ENCODE measurements around the gene CYB5R3.

CYB5R3 gene

GRCh38 chr22:42615092-42615859 lies 33.9 kb downstream of the CYB5R3 start:
- peak overlapping the region; percentile 24; the same call in 1 of the 2 replicates for H2AFZ ChIP-seq (ENCODE audit: low read depth)
- TF ChIP-seq CTCF (conservative IDR thresholded peaks at IDR 0.05; ENCODE audit: low read depth, low read length), result no peak

GRCh38 chr22:42614312-42615091 lies 34.7 kb downstream of the CYB5R3 start, which contains the start of gene POLDIP3:
Gene POLDIP3, minus strand, starts transcription at chr22:42614883. Its CDS starts 26 bp downstream, at chr22:42614857.
- Histone ChIP-seq H3K9ac (peak within 1 kb of the TSS; percentile 90), H4K20me1 (ENCODE audit: insufficient read depth) (no peaks in the 10 kb centered on the region), H3K27me3 (ENCODE audit: insufficient read depth, low read depth) (no peaks in the 10 kb centered on the region), H3K4me3 (IDR thresholded peaks at IDR 0.05; ENCODE audit: insufficient read depth, low read depth, low read length) (peak within 1 kb of the TSS; percentile 48), H2AFZ (ENCODE audit: low read depth) (peak within 1 kb of the TSS; percentile 24; the same call in 1 of the 2 replicates), H3K27ac (peak within 1 kb of the TSS; percentile 95), H3K79me2 (ENCODE audit: insufficient read depth, low read depth) (peaks cover 50% of the 10 kb centered on the region), H3K4me2 (peak within 1 kb of the TSS; percentile 91), H3K4me1 (ENCODE audit: low read depth, poor library complexity, severe bottlenecking) (peaks cover 32% of the 10 kb centered on the region), H3K36me3 (ENCODE audit: insufficient read depth) (no peaks in the 10 kb centered on the region; the same call in 1 of the 2 replicates)
- TF ChIP-seq CTCF (conservative IDR thresholded peaks at IDR 0.05; ENCODE audit: low read depth, low read length), result no peak

More at GRCh38 chr22:42615092-42615859, 33.9 kb downstream of the CYB5R3 start:
- Histone ChIP-seq H3K27me3 (ENCODE audit: insufficient read depth, low read depth) (no peaks in the 10 kb centered on the region), H3K9ac (peak overlapping the region; percentile 90), H3K4me3 (IDR thresholded peaks at IDR 0.05; ENCODE audit: insufficient read depth, low read depth, low read length) (peak overlapping the region; percentile 23), H4K20me1 (ENCODE audit: insufficient read depth) (no peaks in the 10 kb centered on the region), H3K36me3 (ENCODE audit: insufficient read depth) (no peaks in the 10 kb centered on the region; the same call in 1 of the 2 replicates), H3K4me2 (peak overlapping the region; percentile 91), H3K4me1 (ENCODE audit: low read depth, poor library complexity, severe bottlenecking) (peaks cover 32% of the 10 kb centered on the region), H3K79me2 (ENCODE audit: insufficient read depth, low read depth) (peaks cover 42% of the 10 kb centered on the region), H3K27ac (peak overlapping the region; percentile 95)

GRCh38 chr22:42613872-42614301 lies 35.3 kb downstream of the CYB5R3 start:
- H4K20me1 ChIP-seq (ENCODE audit: insufficient read depth), result no peaks in the 10 kb centered on the region
- peak overlapping the region; percentile 95 for H3K27ac ChIP-seq
- peaks cover 56% of the 10 kb centered on the region for H3K79me2 ChIP-seq (ENCODE audit: insufficient read depth, low read depth)
- peak overlapping the region; percentile 70 for H3K4me2 ChIP-seq
- H3K4me3 ChIP-seq (IDR thresholded peaks at IDR 0.05; ENCODE audit: insufficient read depth, low read depth, low read length), result peak overlapping the region; percentile 48
- H3K36me3 ChIP-seq (ENCODE audit: insufficient read depth), result no peaks in the 10 kb centered on the region; the same call in 1 of the 2 replicates
- H2AFZ ChIP-seq (ENCODE audit: low read depth), result peak overlapping the region; percentile 3; the same call in 1 of the 2 replicates
- H3K9ac ChIP-seq, result peak overlapping the region; percentile 90
- no peak for TF ChIP-seq CTCF (conservative IDR thresholded peaks at IDR 0.05; ENCODE audit: low read depth, low read length)
- peaks cover 32% of the 10 kb centered on the region for H3K4me1 ChIP-seq (ENCODE audit: low read depth, poor library complexity, severe bottlenecking)
- no peaks in the 10 kb centered on the region for H3K27me3 ChIP-seq (ENCODE audit: insufficient read depth, low read depth)

GRCh38 chr22:42612336-42612735 lies 36.9 kb downstream of the CYB5R3 start:
- no peak for TF ChIP-seq CTCF (conservative IDR thresholded peaks at IDR 0.05; ENCODE audit: low read depth, low read length)
- Histone ChIP-seq H3K4me1 (ENCODE audit: low read depth, poor library complexity, severe bottlenecking) (peaks cover 32% of the 10 kb centered on the region), H3K27me3 (ENCODE audit: insufficient read depth, low read depth) (no peaks in the 10 kb centered on the region), H4K20me1 (ENCODE audit: insufficient read depth) (no peaks in the 10 kb centered on the region), H3K79me2 (ENCODE audit: insufficient read depth, low read depth) (peaks cover 69% of the 10 kb centered on the region), H3K9ac (no peak overlapping the region), H3K36me3 (ENCODE audit: insufficient read depth) (no peaks in the 10 kb centered on the region; the same call in 1 of the 2 replicates), H3K4me3 (IDR thresholded peaks at IDR 0.05; ENCODE audit: insufficient read depth, low read depth, low read length) (no peak overlapping the region), H2AFZ (ENCODE audit: low read depth) (no peak overlapping the region), H3K27ac (no peak overlapping the region), H3K4me2 (peak overlapping the region; percentile 70; the same call in 1 of the 2 replicates)
